Stomach (tissue), 4 donors: Measurements from ENCODE around the gene MFAP4.

Experiments
- CTCF ChIP-seq, 7 experiments: fragments of 450-650 bp in 4 of 7; fragments of 200-600 bp in 3 of 7; sonication (generic) in 3 of 7; IDR thresholded peaks; one replicate each; pipeline ENCODE4 v1.5.1; 2016 to 2019; ENCODE audit warnings: antibody characterized with exemption in 7 of 7, control low read depth in 2 of 7, mild to moderate bottlenecking in 1 of 7
- POLR2AphosphoS5 ChIP-seq, 3 donors: sonication (generic); formaldehyde crosslinking; IDR thresholded peaks; one replicate each; pipeline ENCODE4 v1.6.1; 2016; ENCODE audit warnings: antibody characterized with exemption in 3 of 3

- TF ChIP-seq POLR2AphosphoS5 (IDR thresholded peaks at IDR 0.05) (no peak), CTCF (IDR thresholded peaks at IDR 0.05) (no peak)
Measured at GRCh38 chr17:19374136-19374535, 12.9 kb downstream of the MFAP4 start.
